Esophagus squamous epithelium (tissue), 5 donors: ENCODE results near the gene KHNYN. TPM values are rescaled to one million over a fixed set of nuclear protein-coding genes. Genes with fewer than 3 reads are reported as not detected.

ENCODE experiments used
- DNase-seq: peaks from one replicate; lab custom pipeline; 2025; lab: John Stamatoyannopoulos, UW
- H3K27ac ChIP-seq, 4 donors: fragments of 200-600 bp; sonication (generic); one replicate each; pipeline ENCODE4 v1.5.1; 2016 to 2019; ENCODE audit warnings: mild to moderate bottlenecking in 1 of 4
- H3K27me3 ChIP-seq, 4 donors: fragments of 200-600 bp; sonication (generic); 1 replicate in 3 of 4; 2 replicates in 1 of 4; pipeline versions ENCODE4 v1.5.1 to v1.6.0; 2017 to 2021; ENCODE audit warnings: antibody characterized with exemption in 1 of 4
- H3K36me3 ChIP-seq, 3 donors: fragments of 200-600 bp; sonication (generic); one replicate each; pipeline ENCODE4 v1.5.1; 2016 to 2019
- H3K4me1 ChIP-seq, 3 donors: fragments of 200-600 bp; sonication (generic); one replicate each; pipeline ENCODE4 v1.5.1; 2017 to 2019
- H3K4me3 ChIP-seq, 4 donors: fragments of 200-600 bp; sonication (generic); 1 replicate in 3 of 4; 2 replicates in 1 of 4; pipeline ENCODE4 v1.5.1; 2016 to 2019; ENCODE audit warnings: mild to moderate bottlenecking in 2 of 4, moderate library complexity in 1 of 4
- H3K9me3 ChIP-seq, 3 donors: fragments of 200-600 bp; sonication (generic); one replicate each; pipeline ENCODE4 v1.5.1; 2016 to 2019
- POLR2A ChIP-seq, 4 donors: fragments of 450-650 bp; IDR thresholded peaks; one replicate each; pipeline ENCODE4 v1.6.1; 2017; ENCODE audit warnings: antibody characterized with exemption in 4 of 4, mild to moderate bottlenecking in 4 of 4, moderate library complexity in 3 of 4
- WGBS, 2 donors: methylation state at CpG; one replicate each; pipeline ENCODE4 v1.1.5; 2018; 5-methylcytosine and 5-hydroxymethylcytosine counted together
- intact Hi-C: fragments of 100-400 bp; cut with DNase I; formaldehyde crosslinking; loops from one replicate; pipeline ENCODE4 v1.15.0; 2022
- total RNA-seq, 4 donors: library from RNA; depleted of rRNA; stranded (reverse); fragments of >200 nt; gene quantifications; one replicate each; pipeline ENCODE4 v1.1.0, GENCODE V29; 2016
- TF ChIP-seq, protein P1 (sequence below), 6 experiments: fragments of 450-650 bp in 4 of 6; fragments of 200-600 bp in 2 of 6; sonication (generic) in 2 of 6; IDR thresholded peaks; one replicate each; pipeline ENCODE4 v1.5.1; 2016 to 2019; ENCODE audit warnings: antibody characterized with exemption in 6 of 6, mild to moderate bottlenecking in 4 of 6, moderate library complexity in 4 of 6
- donor health status: DM: yes; HTN: yes; CAD: no.

KHNYN gene
- total RNA-seq, 4 donors from 2014 or later = 35.6 to 68.9 (median 42.9) TPM

GRCh38 chr14:24437020-24437735 is 7.4 kb downstream of the KHNYN start:
- 65 to 76% methylated on average over 8 to 9 of the region's 12 CpGs for WGBS, 2 donors
- TF ChIP-seq POLR2A (IDR thresholded peaks at IDR 0.05) = no peak
- TF ChIP-seq, protein P1, sequence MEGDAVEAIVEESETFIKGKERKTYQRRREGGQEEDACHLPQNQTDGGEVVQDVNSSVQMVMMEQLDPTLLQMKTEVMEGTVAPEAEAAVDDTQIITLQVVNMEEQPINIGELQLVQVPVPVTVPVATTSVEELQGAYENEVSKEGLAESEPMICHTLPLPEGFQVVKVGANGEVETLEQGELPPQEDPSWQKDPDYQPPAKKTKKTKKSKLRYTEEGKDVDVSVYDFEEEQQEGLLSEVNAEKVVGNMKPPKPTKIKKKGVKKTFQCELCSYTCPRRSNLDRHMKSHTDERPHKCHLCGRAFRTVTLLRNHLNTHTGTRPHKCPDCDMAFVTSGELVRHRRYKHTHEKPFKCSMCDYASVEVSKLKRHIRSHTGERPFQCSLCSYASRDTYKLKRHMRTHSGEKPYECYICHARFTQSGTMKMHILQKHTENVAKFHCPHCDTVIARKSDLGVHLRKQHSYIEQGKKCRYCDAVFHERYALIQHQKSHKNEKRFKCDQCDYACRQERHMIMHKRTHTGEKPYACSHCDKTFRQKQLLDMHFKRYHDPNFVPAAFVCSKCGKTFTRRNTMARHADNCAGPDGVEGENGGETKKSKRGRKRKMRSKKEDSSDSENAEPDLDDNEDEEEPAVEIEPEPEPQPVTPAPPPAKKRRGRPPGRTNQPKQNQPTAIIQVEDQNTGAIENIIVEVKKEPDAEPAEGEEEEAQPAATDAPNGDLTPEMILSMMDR (IDR thresholded peaks at IDR 0.05) = no peak
- H3K4me3 ChIP-seq = no peak overlapping the region

DNA sequence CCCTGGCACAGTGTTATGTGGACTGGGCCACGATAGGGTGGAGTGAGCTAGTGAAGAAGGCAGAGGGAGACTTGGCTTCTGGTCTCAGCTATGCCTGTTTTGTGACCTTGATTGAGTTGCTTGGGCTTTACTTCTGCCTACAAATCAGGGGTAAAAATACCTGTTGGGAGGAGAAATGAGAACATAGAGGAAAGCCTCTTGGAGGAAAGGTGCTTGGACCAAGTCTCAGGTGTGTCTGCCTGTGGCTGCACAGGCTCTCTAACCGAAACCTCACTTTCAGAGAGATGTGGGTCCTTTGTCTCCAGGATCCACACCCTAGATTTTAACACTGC is 7.9 kb downstream of the KHNYN start:
- H3K4me1 ChIP-seq = peaks cover 25 to 73% (median 39%) of the 10 kb centered on the region in 3 donors
- H3K27me3 ChIP-seq = no peaks in the 10 kb centered on the region
- DNase-seq = no peak
- no peaks in the 10 kb centered on the region for H3K9me3 ChIP-seq
- peak overlapping the region in 3 of 4 donors; percentile 69 to 78 (median 70) for H3K27ac ChIP-seq
- TF ChIP-seq, protein P1 (IDR thresholded peaks at IDR 0.05) = no peak
- TF ChIP-seq POLR2A (IDR thresholded peaks at IDR 0.05) = no peak
- 80 to 81% methylated on average over 2 of the region's 2 CpGs for WGBS, 2 donors
- intact Hi-C loops = no loop called here
- H3K36me3 ChIP-seq = peaks cover 33 to 88% (median 35%) of the 10 kb centered on the region in 3 donors
- no peak overlapping the region for H3K4me3 ChIP-seq

More at GRCh38 chr14:24437020-24437735, 7.4 kb downstream of the KHNYN start:
- Histone ChIP-seq H3K27ac (peak overlapping the region in 3 of 4 donors; percentile 69 to 78 (median 70)), H3K27me3 (no peaks in the 10 kb centered on the region), H3K4me1 (peaks cover 28 to 77% (median 44%) of the 10 kb centered on the region in 3 donors), H3K9me3 (no peaks in the 10 kb centered on the region), H3K36me3 (peaks cover 38 to 93% (median 40%) of the 10 kb centered on the region in 3 donors)
- intact Hi-C loops = no loop called here
- DNase-seq = no peak

DNA sequence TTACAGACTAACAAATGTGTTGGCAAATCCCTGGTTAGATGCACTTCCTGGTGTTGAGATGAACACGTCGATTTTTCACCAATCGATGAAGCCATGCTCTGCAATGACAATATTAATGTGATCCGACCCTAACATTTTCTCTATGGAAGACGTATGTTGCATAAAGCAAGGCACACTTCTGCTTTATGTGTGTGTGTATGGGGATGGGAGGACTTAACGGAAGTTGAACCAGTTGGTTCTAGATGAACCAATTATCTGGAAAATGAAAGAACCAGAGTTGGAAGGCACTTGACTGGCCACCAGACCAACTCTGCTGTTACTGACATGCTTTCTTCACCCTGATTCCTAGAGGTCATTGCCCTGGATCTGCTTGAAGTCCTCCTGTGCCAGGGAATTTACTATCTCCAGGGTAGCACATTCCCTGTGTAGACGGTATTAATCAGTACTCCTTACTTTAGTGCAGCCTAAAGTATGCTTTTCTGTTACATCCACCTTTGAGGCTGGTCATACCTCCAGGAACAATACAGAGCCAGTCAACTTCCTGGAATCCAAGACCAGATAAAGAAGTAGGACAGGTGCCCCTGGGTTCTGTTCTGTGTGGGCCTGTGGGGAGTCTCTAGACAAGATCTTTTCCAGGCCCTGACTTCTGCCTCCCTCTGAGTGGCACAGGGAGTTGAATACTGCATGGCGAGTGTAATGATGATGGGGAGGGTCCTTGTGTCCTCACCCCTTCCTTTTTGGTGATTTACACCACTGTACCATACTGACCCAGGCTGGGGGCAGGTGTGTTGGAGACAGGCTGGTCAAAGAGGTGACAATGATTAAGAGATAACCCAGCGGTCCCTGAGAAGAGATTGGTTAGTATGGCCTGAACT is 8.7 kb downstream of the KHNYN start:
- Histone ChIP-seq H3K27me3 (no peaks in the 10 kb centered on the region), H3K36me3 (peaks cover 26 to 80% (median 30%) of the 10 kb centered on the region in 3 donors), H3K9me3 (no peaks in the 10 kb centered on the region), H3K4me3 (no peak overlapping the region), H3K27ac (peak overlapping the region in 2 of 4 donors; percentile 70 to 78), H3K4me1 (peaks cover 25 to 73% (median 37%) of the 10 kb centered on the region in 3 donors)
- intact Hi-C loops = no loop called here
- DNase-seq = no peak
- no peak for TF ChIP-seq POLR2A (IDR thresholded peaks at IDR 0.05)
- TF ChIP-seq, protein P1 (IDR thresholded peaks at IDR 0.05) = no peak
- 56 to 62% methylated on average over 9 of the region's 9 CpGs for WGBS, 2 donors

GRCh38 chr14:24439257-24439656 is 9.5 kb downstream of the KHNYN start:
- Histone ChIP-seq H3K9me3 (no peaks in the 10 kb centered on the region), H3K4me3 (no peak overlapping the region), H3K27me3 (no peaks in the 10 kb centered on the region), H3K4me1 (peaks cover 25 to 76% (median 37%) of the 10 kb centered on the region in 3 donors), H3K27ac (no peak overlapping the region), H3K36me3 (peaks cover 26 to 72% (median 26%) of the 10 kb centered on the region in 3 donors)
- no peak for TF ChIP-seq POLR2A (IDR thresholded peaks at IDR 0.05)
- TF ChIP-seq, protein P1 (IDR thresholded peaks at IDR 0.05) = no peak
- intact Hi-C loops = no loop called here
- WGBS, 2 donors = 46 to 60% methylated on average over 1 of the region's 1 CpG
- no peak for DNase-seq
